ENCODE results near the gene C1orf56. TPM values are rescaled to one million over a fixed set of nuclear protein-coding genes. Genes with fewer than 3 reads are reported as not detected.
"Not testable (repeated sequence)": the region's sequence is repeated elsewhere in the genome, so short reads cannot be mapped to it uniquely, and the experiment has no call there.

C1orf56 gene
- total RNA-seq, 1 donor from 2014 or later: 7.3 TPM

DNA sequence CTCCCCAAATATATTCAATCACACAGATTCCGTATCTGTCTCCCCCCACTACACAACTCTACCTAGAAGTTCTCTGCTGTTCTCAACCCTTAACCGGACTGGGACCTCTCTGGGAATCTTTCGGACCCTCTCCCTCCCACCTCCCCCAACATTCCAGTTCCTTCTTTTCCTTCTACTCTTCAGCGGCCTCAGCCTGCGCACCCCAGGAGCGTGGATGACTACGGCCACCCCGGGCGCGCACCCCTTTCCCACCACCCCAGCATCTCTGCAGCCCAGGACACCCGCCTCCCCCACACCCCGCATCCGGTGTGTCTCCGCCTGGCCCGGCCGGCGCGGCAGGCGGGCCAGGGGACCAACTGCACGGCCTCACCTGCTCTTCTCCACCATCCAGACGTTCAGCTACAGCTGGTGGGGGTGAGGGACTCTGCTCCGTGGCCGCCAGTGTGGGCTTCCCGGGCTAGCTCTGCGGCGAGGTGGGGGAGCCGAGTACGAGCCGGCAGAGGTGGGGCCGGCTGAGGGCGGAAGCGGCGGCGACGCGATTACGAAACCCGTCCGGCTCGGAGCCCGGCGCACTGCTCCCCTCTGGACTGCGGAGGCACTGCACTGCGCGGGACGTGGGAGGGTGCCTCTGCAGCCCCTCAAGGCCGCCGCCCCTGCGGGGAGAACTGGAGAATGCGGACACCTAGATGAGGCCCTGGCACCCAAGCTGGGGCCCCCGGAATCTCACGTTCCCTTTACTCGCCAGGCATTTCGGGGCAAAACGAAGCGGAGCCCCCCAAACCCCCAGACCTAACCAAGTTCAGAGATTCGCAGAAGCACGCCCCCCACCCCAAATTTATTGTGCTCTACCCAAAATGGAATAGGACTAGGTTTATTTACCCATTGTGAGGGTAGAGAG is 11.8 kb downstream of the C1orf56 start, which contains the start of gene CDC42SE1:
Gene CDC42SE1, minus strand, starts transcription at position 514 of the 898 bp plus-strand sequence. CDS start 3,892 bp downstream, outside the sequence.
- intact Hi-C loops (cut with micrococcal nuclease): no loop called here
- peak; percentile 92 for ATAC-seq
- peak; percentile 93 for DNase-seq

GRCh38 chr1:151060007-151060656 is 12.6 kb downstream of the C1orf56 start, which contains the start of gene MLLT11:
Gene MLLT11, plus strand, starts transcription at chr1:151060397. Its CDS starts 6,828 bp downstream, at chr1:151067225.
- peak; percentile 50 for DNase-seq
- ATAC-seq: peak; percentile 64
- intact Hi-C loops (cut with micrococcal nuclease): no loop called here

- intact Hi-C loops (cut with micrococcal nuclease): no loop called here
- ATAC-seq (no peak), DNase-seq (no peak)
Observed at GRCh38 chr1:151060657-151061421, 13.3 kb downstream of the C1orf56 start.

DNA sequence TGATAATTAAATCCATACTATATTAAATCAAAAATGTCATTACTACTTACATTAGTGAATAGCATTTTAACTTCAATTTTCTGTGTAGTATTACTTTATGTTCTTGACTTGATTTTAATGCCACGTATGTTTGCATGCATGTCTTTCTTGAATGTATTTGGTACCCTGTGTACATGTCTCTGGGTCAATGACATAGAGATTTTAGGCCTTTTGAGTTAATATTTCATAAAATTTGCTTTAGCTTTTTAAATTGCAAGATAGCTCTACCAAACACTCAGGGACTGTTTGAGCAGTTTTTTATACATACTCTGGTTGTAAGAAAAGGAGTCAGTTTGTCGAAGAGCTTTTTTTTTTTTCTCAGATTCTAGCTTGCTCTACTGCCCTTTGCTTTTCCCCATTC is 14.2 kb downstream of the C1orf56 start:
- intact Hi-C loops (cut with micrococcal nuclease): no loop called here
- no peak for ATAC-seq
- no peak for DNase-seq

- intact Hi-C loops (cut with micrococcal nuclease): no loop called here
- ATAC-seq (no peak), DNase-seq (no peak)
Observed at GRCh38 chr1:151062741-151063371, 15.3 kb downstream of the C1orf56 start.

GRCh38 chr1:151065089-151065645 is 17.6 kb downstream of the C1orf56 start:
- intact Hi-C loops (cut with micrococcal nuclease): no loop called here
- ATAC-seq: no peak
- no peak for DNase-seq

GRCh38 chr1:151067185-151067584 is 19.6 kb downstream of the C1orf56 start:
- DNase-seq (no peak), ATAC-seq (no peak)
- intact Hi-C loops (cut with micrococcal nuclease): no loop called here

DNA sequence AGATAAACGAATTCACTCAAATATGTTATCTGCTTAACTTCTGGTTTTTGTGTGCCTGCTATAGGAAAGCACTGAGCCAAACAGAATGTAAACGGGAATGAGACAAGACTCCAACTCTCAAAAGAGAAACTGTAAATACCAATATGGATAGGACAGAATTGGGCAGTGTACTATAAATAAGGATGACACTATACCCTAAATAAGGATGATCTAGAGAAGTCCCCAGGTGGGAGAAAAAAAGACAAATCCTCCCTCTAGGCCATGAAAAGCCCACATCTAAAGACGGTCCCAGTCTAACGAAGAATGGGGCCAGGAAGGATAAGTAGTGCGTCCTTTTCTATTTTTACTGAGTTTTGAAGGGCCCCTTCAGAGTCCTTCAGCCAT is 21.5 kb downstream of the C1orf56 start:
- DNase-seq (no peak), ATAC-seq (no peak)
- intact Hi-C loops (cut with micrococcal nuclease): no loop called here

GRCh38 chr1:151070474-151071276 is 23.1 kb downstream of the C1orf56 start, which contains the start of gene GABPB2:
Gene GABPB2, plus strand, starts transcription at chr1:151070761. Its CDS starts 17,429 bp downstream, at chr1:151088190.
- ATAC-seq: peak; percentile 94
- DNase-seq: peak; percentile 95
- intact Hi-C loops (cut with micrococcal nuclease): no loop called here

GRCh38 chr1:151072224-151072623 is 24.7 kb downstream of the C1orf56 start:
- intact Hi-C loops (cut with micrococcal nuclease): no loop called here
- ATAC-seq (no peak), DNase-seq (no peak)

- intact Hi-C loops (cut with micrococcal nuclease): no loop called here
- ATAC-seq: no peak
- no peak for DNase-seq
Observed at GRCh38 chr1:151085953-151086559, 38.5 kb downstream of the C1orf56 start.

GRCh38 chr1:151097426-151097825 is 49.9 kb downstream of the C1orf56 start:
- DNase-seq, ATAC-seq: not testable (repeated sequence)
- intact Hi-C loops (cut with micrococcal nuclease): loop anchor here (5.0 kb wide), 1 partner anchor 60 kb away; the partner anchor contains the start of gene TNFAIP8L2

DNA sequence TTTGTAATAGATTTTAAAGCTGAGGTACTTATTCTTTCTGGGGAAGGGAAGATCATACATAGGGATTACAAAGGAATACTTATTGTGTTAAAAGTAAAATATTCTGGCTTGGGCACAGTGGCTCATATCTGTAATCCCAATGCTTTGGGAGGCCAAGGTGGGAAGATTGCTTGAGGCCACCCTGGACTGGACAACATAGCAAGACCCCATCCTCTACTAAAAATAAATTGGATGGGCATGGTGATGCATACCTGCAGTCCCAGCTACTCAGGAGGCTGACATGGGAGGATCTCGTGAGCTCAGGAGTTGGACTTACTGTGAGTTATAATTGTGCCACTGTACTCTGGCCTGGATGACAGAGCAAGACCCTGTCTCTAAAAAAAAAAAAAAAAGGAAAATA is 50.6 kb downstream of the C1orf56 start:
- intact Hi-C loops (cut with micrococcal nuclease): loop anchor here (5.0 kb wide), 1 partner anchor 59 kb away; the partner anchor contains the start of gene TNFAIP8L2
- DNase-seq: no peak
- ATAC-seq: no peak
